Measurements from ENCODE around the gene ARHGAP35.

DNA sequence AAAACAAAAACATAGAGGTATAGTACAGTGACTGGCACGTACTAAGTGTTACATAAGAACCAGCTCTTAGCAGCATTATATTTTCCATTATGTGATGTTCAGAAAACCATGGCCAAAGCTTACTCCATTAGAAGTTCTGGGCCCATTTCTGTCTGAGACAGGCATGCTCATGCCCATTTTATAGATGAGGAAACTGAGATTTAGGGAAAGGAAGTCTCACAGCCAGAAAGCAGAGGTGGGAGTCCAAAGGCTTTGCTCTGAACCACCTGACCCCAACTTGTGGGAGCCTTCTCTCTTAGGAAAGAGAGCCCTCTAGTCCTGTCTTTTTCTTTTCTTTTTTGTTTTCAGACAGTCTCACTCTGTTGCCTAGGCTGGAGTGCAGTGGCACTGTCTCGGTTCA, 12.4 kb upstream of the ARHGAP35 start:
- TF ChIP-seq EP300 (IDR thresholded peaks at IDR 0.05) (no peak), CTCF (IDR thresholded peaks at IDR 0.05) (no peak)

All from gastroesophageal sphincter (tissue), 3 donors.